ENCODE measurements around the gene SPOCK1.

Gene SPOCK1

DNA sequence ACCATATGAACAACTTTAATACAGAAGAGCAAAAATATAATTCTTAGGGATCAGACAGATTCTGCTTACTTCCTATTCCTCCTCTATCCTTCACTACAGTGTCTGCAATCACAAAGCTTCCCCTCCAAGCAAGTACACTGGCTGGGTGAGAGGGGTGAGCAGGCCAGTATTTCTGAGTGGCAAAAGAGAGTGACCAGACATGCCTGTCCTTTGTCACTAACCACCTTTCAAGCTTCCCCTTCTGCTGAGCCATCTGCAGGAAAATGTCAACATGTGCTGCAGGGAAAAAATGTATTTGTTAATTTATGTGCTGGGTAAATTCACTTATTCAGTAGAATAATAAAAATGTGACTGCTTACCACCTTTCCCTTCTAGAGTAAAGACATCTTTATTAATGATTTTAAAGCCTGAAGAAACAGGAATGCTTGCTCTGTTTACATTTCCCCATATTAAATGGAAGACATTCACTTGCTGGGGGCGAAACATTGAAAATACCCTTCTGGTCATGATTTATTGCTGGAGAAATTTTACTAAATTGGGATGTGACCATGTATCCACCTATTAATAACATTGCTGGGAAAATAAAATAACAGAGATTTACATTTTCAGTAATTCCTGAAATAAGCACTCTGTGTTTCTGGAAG, 84.9 kb downstream of the SPOCK1 start:
- DNase-seq (ENCODE audit: low read depth, low spot score), result no peak
- ChIA-PET POLR2A (no interaction called here), CTCF (interaction anchor here (1.2 kb wide), 1 partner anchor 94 kb away, joined by 3 read pairs; no protein-coding TSS in a partner anchor)
- no peak overlapping the region for H3K4me3 ChIP-seq (ENCODE audit: low read depth, low read length)
- TF ChIP-seq, protein P1, sequence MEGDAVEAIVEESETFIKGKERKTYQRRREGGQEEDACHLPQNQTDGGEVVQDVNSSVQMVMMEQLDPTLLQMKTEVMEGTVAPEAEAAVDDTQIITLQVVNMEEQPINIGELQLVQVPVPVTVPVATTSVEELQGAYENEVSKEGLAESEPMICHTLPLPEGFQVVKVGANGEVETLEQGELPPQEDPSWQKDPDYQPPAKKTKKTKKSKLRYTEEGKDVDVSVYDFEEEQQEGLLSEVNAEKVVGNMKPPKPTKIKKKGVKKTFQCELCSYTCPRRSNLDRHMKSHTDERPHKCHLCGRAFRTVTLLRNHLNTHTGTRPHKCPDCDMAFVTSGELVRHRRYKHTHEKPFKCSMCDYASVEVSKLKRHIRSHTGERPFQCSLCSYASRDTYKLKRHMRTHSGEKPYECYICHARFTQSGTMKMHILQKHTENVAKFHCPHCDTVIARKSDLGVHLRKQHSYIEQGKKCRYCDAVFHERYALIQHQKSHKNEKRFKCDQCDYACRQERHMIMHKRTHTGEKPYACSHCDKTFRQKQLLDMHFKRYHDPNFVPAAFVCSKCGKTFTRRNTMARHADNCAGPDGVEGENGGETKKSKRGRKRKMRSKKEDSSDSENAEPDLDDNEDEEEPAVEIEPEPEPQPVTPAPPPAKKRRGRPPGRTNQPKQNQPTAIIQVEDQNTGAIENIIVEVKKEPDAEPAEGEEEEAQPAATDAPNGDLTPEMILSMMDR (IDR thresholded peaks at IDR 0.05; ENCODE audit: insufficient read depth, low read length, missing control alignments), result no peak

DNA sequence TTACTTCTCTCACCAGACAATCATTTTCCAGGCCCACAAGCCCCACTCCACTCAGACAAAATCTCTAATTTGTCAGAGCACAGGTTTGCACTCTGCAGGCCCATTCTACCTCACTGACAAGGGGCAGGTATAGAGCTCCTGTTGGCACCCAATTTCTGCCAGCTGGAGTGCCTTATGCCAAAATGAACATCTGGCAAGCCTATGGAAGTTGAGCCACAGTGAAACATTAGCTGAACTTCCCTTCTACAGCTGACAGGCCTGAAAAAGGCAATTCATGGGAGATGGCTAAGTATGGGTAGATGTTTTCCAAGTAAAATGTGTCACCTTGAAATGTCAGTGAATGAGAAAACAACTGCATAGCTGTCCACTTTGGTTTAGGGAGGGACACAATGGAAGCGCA, 87.0 kb downstream of the SPOCK1 start:
- DNase-seq (ENCODE audit: low read depth, low spot score), result no peak
- CTCF ChIA-PET, result no interaction called here
- H3K4me3 ChIP-seq (ENCODE audit: low read depth, low read length), result no peak overlapping the region
- TF ChIP-seq, protein P1 (IDR thresholded peaks at IDR 0.05; ENCODE audit: insufficient read depth, low read length, missing control alignments), result no peak
- POLR2A ChIA-PET, result no interaction called here

DNA sequence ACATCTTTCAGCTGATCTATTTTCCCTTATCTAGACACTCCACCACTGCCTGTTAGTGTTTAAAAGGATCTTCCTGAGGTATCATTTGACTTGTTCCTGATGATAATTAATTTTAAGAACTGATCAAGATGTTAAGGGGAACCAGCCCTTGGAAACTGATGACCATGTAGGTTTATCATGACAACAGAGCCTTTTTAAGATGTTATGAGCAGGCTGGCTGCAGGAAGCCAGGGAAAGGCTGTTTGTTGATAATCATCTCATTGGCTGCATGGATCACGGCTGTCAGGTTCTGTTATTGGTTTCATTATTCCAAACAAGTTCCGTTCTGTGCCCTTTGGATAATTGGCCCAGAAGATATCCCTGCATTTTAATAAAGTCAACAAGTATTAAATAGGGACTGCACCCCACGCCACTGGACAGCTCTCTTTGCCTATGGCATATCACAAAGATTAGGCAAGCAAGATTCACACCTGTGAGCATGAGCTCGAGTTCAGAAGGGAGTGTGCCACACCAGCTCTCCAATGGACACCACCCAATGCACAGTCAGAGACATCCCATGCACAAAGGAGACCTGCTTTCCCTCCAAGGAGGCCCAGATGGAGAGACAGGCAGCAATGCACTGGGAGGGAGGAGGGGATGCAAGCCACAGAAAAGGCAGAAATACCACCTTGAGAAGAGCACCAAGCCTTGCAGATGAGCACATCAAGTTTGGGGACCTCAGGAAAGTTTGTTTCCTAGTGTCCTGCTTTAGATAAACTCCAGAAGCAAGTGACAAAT, 88.7 kb downstream of the SPOCK1 start:
- no peak for DNase-seq (ENCODE audit: low read depth, low spot score)
- CTCF ChIA-PET, result no interaction called here
- H3K4me3 ChIP-seq (ENCODE audit: low read depth, low read length), result no peak overlapping the region
- TF ChIP-seq, protein P1 (IDR thresholded peaks at IDR 0.05; ENCODE audit: insufficient read depth, low read length, missing control alignments), result no peak
- POLR2A ChIA-PET, result no interaction called here

DNA sequence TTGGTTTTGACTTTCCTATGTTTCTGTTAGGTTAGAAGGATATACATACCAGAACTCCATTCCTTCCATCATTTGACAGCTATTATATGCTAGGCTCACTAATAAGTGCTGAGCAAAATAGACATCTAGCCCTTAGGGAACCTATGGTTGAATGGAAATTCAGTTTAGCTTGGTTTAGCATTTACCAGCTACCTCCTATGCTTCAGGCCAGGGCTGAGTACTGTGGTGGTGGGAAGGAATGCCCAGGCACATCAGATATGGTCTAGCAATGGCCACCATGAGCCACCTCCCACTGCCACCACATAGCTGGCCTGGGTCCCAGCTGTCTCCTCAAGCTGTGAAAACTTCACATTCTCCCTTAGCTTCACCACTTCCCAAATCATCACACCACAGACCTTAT, 89.4 kb downstream of the SPOCK1 start:
- ChIA-PET CTCF (no interaction called here), POLR2A (no interaction called here)
- H3K4me3 ChIP-seq (ENCODE audit: low read depth, low read length), result no peak overlapping the region
- TF ChIP-seq, protein P1 (IDR thresholded peaks at IDR 0.05; ENCODE audit: insufficient read depth, low read length, missing control alignments), result no peak
- DNase-seq (ENCODE audit: low read depth, low spot score), result no peak

DNA sequence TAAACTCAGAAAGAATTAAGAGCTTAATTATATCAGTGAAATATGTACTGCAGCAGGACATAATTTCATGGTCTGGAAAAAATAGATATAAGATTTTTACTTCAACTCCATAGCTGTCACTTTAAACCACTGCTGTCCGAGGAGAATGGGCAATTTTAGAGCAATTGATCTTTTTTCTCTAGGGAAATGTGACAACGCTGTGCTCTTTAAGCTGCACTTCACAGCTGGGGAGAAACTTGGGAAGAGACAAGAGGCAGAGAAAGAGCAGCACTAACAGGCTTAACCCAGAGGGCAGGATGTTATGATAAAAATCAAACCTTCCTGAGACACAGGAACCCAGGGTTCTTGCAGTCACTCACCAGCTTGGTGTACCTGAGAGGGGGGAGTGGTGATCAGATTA, 92.0 kb downstream of the SPOCK1 start:
- POLR2A ChIA-PET, result interaction anchor here (1.4 kb wide), 1 partner anchor 12 kb away, joined by 4 read pairs; no protein-coding TSS in a partner anchor
- DNase-seq (ENCODE audit: low read depth, low spot score), result no peak
- TF ChIP-seq, protein P1 (IDR thresholded peaks at IDR 0.05; ENCODE audit: insufficient read depth, low read length, missing control alignments), result no peak
- no peak overlapping the region for H3K4me3 ChIP-seq (ENCODE audit: low read depth, low read length)
- CTCF ChIA-PET, result interaction anchor here (1.1 kb wide), 1 partner anchor 14 kb away, joined by 4 read pairs; no protein-coding TSS in a partner anchor

DNA sequence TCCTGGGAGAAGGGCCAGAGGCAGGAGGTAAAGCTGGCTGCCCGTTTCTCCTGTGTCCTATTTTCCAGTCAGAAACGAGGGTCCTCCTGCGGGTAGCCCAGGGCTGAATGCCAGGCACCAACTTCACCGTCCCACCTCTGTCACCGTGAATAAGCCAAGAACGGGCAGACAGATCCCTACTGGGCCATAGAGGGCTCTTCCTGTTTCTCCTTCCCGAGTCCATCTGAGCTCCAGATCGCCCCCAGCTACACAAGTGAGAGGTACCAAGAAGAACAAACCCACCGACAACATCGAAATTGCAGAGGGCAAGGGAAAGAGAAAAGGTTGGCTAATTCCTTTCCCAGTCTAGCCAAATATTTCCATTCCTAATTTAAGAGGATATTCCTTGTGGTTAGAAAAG, 93.7 kb downstream of the SPOCK1 start:
- ChIA-PET POLR2A (no interaction called here), CTCF (no interaction called here)
- TF ChIP-seq, protein P1 (IDR thresholded peaks at IDR 0.05; ENCODE audit: insufficient read depth, low read length, missing control alignments), result no peak
- DNase-seq (ENCODE audit: low read depth, low spot score), result no peak
- H3K4me3 ChIP-seq (ENCODE audit: low read depth, low read length), result no peak overlapping the region
